GM19328 (cell line): ENCODE data around the gene NDUFAF8.

Experiments used
- ATAC-seq: cut with Tn5 transposase; IDR thresholded peaks from one replicate; pipeline ENCODE4 v1.9.1; 2021; ENCODE audit warnings: mild to moderate bottlenecking, moderate library complexity; ENCODE audit not compliant: unreplicated experiment

The NDUFAF8 gene

DNA sequence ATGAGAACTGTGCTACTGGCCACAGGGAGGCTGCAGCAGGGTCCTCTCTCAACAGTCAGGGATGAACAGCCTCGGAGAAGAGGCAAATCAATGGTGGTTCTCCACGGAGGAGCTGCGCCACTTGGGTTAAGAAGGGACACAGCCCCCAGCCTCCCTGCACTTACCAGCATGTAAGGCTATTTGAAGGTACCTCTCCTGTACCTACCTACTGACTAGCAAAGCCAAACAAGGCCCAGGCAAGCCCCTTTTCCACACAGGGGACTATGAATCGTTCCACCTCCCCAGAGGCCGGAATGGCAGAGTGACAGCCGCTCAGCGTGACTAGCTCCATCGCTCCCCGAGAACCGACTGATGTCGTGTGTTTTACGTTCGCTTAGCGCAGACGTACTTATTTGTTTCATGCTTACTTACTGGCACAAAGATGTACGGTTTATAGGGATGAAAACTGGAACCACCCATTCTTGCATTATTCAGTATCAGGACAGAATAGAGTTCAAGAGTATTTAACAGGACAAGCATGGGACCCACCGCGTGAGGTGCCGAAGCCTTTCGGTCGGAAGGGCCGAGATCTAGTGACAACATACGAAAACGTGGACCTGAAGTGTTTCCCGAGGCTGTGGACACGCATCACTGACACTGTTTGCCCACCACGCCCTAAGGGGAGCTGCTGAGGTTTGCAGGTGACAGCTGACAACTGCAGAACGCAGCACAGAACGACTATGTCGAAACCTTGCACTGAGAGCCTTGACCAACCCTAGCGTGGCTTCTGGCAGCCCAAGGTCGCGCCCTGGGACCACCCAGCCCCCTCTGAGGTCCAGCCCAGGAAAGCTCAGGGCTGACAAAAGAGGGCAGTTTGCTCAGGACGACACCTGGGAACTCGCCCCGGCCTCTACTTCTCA lies 1.3 kb upstream of the NDUFAF8 start:
- ATAC-seq = no peak

DNA sequence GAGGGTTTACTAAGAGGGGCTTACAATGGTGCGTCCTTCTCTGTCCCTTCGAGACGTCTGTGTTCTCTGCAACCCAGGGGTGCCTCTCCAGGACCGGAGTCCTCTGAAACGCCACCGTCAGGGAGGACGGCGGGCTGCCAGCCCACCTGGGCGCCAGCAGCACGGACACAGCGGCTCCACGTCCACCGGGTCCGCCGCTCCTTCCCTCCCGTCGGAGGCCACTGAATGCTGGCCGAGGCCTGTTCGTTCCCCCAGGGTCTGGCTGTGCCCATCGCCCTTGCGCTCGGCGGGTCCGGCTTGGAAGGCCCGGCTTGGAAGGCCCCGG lies 666 bp upstream of the NDUFAF8 start:
- no peak for ATAC-seq

DNA sequence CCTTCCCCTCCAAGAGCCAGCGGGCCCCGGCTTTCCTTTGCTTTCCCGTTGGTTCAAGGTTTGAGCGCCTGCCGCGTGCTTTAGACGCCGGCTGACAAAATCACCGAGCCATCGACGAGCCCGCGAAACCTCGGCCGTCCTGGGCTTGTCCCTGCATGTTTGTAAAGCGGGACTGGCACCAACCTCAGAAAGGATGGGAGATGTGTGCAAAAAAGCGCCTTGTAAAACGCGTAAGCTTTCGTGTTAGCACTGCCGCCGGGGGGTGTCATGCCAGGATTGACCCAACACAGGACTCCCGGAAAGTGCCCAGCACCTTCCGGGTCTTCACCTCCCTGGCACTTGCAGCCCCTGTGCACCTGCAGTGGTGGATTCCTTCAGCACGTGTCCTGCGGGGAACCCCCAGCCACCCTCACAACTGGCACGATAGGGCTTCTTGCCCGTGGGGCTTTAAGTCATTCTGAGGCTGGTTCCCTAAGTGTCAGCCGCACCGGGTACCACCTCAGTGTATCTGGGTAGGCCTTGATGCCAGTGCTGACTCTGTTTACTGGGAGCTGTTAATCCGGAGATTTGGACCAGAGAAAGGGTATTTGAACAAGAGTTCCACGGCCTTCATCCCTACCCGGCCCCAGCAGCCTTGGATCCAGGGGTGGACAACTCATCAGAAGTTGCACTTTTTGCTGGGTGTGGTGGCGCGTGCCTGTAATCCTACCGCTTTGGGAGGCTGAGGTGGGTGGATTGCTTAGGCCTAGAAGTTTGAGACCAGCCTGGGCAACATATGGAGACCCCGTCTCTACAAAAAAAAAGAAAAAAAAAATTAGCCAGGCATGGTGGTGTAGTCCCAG lies 817 bp downstream of the NDUFAF8 start:
- no peak for ATAC-seq

DNA sequence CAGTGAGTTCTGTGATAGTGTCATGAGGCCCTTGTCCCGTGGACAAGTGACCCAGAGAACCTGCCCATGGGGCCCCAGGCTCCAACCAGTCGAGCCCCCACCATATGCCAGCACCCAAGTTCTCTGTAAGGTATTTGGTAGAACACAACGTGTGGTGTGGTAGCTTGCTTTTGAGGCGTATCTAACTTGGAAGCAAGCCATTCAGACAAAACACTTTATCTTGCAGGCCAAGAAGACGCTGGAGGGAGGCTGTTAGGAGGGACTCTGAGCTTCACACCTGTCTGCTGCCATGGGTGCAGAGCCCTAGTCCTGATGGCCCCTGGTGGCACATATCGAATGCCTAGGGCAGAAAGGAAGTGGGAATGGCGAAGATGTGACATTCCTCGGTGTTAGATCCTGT lies 1.6 kb downstream of the NDUFAF8 start:
- no peak for ATAC-seq

DNA sequence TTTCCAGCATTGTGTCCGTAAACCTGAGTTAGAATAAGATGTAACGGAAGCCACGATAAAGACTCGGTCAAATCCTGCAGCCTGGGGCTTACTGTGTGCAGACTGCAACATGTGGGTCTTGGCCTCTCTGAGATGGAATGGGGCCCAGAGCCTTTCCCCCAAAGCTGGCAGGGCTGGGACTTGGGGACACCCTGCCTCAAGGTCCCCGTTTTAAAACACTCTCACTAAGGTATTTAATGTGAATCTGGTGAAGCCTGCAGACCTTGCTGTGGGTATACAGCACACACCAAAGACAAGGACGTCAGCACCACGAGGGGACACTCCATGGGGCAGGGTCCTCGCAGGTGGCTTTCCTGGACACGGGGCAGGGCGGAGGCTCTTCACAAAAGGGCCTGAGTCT lies 2.1 kb downstream of the NDUFAF8 start:
- ATAC-seq = no peak

DNA sequence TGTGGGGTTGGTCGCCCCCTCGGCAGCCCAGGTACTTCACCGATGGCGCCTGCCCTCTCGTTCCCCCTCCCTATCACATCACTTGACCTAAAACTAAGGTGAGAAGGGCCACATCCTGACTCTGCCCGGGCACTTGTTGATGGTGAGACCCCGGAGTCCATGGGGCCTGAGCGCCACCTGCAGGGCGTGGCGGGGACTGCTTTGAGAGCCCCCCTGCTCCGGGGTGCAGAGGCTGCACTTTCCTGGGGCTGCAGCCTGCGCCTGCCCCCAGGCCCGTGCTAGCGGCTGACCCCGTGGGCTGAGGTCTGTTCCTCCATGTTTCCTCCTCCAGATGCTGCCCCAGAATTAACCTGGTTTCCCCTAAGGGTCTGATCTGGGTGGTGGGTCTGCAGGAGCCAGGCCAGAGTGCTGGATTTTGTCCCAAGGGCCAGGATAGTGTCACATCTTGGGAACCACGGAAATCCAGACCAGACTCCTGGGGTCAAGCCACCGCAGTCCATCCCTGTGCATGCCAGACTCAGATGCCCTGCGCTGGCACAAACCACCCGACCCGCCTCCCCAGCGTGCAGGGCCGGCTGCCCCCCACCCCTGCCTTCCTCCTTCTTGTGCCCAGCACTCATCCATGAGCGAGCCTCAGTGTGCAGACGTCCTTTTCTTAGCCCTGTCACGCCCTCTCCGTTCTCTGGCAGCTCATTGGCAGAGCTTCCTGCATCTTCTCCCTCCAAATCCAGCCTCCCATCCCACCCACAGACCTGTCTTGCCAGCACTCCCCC lies 2.7 kb downstream of the NDUFAF8 start:
- ATAC-seq = no peak

DNA sequence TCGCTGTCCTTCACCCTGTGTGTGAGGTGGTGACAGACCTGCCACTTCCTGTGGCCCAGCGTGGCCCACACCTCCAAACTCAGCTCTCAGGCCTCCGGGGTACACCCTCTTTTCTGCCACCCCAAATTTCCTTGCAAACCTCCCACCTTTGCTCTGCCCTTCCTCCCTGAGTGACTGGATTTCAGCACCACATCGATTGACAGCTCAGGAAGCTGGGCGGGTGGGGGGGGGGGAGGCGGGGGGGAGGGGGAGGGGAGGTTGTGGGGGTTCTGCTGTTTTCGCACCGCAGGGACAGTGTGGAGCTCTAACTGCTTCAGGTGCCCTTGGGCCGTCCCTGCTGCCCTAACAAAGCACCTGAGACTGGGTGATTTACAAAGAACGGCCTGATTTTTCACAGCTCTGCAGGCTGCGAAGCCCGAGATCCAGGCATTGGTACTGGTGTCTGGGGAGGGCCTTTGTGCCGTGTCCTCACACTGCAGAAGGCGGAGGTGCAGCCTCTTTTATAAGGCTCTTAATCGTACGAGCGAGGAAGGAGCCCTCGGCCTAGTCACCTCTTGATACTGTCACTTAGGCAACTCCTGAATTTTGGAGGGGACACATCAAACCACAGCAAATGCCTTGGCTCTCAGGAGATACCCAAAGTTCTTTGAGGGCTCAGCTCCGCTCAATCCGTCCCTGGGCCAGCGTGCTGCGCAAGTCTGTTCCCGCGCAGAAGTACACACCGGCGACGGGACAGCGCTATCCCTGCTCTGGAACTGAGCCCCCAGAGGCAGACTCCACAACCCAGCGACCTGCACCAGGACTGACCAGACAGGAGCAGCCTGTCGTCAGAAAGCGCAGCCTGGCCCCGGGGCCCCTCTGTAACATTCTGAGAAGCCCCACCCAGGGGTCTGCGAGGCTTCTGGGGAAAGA lies 3.6 kb downstream of the NDUFAF8 start:
- ATAC-seq = no peak

DNA sequence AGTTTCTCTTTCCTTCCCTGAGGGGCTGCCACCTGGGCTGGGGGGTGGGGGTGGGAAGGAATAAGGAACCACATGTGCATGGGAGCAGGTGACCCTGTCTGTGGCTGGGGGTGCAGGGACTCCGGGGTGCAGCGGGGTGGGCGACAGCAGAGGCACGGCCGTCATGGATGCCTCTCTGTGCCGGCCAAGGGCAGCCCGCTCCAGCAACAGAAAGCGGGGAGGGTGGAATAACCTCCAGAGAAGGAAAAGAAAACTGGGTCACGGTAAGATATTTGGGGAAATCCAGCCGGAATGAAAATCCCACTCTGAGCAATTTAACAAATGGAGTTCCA lies 4.2 kb downstream of the NDUFAF8 start:
- no peak for ATAC-seq

DNA sequence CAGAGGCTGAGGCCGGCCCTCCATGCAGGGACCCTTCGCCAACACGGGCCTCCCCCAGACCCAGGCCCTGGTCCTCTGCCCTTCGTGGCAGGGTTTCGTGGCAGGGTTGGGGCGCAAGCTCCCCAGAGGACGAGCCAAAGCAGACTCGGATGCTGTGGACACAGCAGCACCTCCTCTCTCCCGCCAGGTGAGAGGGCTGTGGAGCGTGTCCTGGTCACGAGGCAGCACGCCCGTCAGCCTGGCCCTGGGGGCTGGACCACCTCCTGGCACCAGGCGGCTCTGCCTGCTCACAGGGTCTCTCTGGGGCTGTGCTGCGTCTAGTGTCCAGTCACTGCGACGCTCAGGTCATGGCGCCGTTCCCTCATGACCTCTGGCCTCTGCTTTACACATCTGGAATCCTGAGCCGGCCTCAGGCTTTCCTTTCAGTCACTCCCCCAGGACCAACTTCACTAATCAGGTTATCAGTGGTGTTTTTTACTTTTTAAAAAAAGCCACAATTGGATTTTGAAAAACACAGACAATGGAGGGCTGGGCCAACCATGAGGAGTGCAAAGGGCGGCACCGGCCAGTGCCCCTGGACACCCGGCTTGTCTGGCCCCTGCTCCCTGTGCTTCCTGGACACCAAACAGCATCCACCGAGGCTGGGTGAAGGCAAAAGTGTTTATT lies 5.4 kb downstream of the NDUFAF8 start:
- ATAC-seq = no peak

DNA sequence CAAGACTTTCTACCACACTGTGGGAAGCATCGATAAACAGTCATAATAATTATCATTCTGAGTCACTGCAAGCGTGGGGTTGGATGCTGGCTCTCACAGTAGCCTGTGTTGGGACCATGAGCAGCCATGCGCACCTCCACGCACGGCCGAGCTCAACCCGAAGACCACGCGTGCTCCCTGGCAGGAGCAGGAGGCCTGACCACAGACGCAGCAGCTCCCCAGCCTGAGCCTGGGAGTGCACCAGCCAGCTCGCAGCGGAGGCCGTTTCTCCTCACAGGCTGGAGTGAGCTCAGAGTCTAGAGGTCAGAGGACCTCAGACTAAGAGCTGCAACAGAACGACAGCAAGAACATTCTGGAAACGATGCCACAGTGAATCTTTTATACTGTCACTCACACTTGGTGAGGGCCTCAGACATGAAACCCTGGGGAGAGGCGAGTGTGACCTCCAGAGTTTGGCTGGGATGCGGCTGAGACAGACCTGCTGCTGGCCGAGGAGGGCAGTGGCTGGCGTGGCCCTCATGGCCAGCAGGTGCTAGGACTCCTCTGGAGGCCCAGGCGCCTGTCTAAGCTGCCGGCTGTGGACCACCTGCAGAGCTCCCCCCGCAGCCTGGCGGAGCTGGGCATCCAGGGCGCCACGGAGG lies 6.0 kb downstream of the NDUFAF8 start:
- ATAC-seq = no peak

DNA sequence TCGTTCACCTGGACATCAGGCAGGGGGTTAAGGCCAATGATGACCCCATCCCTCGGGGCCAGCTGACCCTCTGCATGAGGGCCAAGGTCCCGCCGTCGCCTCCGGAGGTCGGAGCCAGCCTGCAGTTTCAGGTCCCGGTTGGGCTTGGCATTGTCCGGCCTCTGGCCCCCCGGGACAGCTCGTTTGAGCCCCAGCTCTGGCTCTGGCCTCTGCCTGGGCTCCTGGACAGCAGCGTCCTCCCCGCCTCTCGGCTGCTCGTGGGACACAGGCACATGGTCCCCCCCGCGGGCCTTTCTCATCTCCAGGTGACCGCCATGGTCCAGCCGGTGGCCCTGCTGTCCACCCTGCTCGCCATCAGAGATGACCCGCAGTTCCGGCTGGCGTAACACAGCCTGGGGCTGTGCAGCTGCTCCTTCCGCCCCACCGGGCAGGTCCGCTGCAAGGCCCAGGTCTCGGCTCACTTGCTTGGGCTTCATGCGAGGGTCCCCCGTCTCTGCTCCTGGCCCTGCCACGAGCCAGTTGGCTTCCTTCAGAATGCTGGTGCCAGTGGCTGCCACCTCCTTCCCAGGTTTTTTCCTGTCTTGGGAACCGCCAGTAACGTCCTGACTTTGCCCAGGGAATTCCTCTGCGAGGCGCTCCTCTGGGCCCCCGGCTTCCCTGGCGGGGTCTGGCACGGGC lies 6.7 kb downstream of the NDUFAF8 start:
- ATAC-seq = no peak

DNA sequence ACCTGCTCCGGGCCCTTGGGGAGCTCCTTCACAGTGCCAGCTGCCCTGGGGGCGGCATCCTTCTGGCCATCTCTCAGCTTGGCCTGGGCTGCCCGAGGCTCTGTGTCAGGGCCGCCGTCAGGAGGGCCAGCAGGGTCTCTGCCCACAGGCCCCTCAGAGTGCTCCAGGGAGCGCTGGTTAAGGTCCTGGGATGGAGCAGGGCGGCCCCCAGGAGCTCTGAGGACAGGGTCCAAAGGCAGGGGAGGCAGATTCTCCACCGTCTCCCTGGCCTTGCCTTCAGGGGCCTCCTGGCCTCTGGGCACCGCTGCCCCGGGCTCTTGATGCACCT lies 7.2 kb downstream of the NDUFAF8 start:
- ATAC-seq = no peak

DNA sequence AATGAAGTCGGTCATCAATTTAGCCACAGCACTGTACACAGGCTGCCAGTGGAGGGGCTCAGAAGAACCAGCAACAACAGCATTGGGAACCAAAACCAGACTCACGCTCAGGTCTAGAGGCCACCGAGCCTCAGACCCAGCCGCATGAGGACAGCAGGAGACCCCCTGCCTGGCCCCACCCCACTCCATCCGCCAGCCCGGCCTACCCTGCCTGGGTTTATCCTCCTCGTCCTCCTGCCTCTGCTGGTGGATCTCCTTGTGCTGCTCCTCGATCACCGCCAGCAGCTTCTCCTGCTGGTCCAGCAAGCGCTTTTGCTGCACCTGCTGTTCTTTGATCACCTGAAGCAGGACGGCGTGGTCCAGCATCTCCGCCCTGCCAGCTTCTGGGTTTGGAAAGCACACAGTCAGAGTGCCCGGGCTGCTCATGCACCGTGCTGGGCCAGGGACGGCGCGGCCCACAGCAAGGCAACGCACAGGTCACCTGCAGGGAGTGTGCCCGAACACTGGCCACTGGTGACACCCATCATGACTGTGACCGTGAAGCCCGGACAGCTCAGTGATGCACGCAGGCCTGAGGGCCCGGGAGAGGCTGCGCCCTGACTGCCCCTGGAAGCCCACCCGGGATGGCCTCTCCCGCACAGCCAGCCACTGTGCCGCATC lies 7.7 kb downstream of the NDUFAF8 start:
- ATAC-seq = no peak

DNA sequence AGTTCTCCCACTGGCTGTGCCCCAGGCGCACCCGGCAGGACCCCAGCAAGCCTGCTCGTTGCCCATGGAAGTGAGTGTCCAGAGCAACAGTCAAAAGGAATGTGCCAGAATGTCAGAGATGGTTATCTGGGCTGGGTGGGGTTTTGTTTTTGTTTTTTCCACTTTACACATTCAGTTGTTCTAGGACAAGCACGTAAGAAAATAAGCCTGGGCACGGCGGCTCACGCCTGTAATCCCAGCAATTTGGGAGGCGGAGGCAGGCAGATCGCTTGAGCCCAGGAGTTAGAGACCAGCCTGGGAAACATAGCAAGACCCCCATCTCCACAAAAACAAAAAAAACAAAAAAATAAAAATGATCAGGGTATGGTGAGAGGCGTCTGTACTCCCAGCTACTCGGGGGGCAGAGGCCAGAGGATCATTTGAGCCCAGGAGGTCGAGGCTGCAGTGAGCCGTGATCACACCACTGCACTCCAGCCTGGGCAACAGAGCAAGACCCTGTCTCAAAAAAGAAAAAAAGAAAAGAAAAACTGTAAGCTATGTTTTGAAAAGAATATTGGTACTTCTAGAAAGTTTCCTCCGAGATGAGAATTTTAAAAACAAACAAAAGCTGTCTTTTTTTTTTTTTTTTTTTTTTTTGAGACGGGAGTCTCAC lies 8.3 kb downstream of the NDUFAF8 start:
- ATAC-seq = no peak

DNA sequence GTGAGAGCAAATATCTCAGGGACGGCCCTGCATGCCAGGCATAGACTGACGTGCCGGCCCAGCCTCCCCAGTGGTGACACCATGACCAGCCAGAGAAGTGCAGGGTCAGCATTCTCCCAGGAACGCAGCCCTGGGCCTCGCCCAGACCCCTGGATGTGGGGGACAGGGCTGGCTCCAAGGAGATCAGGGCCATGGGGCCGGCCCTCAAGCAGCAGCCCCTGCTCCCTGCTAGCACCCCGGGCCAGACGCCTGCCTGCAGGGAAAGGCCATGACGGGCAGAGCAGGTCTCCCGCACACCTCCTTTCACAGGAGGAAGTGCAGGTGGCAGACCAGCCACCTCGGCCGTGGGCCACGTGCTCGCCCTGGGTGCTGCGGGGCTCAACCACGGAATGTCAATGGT lies 9.5 kb downstream of the NDUFAF8 start:
- no peak for ATAC-seq

DNA sequence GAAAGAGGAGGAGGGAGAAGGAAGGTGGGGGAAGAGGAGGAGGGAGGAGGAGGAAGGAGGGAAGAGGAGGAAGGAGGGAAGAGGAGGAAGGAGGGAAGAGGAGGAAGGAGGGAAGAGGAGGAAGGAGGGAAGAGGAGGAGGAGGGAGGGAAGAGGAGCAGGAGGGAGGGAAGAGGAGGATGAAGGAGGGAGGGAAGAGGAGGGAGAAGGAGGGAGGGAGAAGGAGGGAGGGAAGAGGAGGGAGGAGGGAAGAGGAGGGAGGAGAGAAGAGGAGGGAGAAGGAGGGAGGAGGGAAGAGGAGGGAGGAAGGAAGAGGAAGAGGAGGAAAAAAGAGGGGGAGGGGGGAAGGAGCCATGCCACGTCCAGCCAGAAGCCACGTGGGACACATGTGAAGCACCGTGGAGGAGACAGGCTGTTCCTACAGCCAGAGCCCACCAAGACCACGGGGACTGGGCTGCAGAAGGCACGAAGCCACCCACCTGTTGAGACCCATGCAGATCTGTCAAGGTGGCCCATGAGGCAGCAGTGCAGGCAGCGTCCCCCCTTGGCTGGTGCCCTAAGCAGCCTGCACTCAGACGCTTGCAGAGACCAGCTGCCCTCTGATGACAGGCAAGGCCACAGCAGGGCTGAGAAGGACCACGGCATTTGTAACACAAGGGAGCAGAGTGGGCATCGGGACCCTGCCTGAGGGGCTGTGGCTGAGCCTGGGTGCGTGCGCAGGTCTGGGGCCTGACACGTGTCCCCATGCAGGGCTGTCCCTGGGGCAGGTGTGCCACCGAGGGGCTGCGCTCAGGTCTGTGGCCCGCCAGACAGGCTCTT lies 10.3 kb downstream of the NDUFAF8 start:
- ATAC-seq = no peak
